ENCODE results near the gene ELOVL3. TPM values are rescaled to one million over a fixed set of nuclear protein-coding genes. Genes with fewer than 3 reads are reported as not detected.

The ELOVL3 gene
- total and polyA plus RNA-seq, 2 of the 13 experiments (the other 11 are each of a cell fraction or from before 2014, with no cell fraction given), result 0.58 to 0.69 TPM

- TF ChIP-seq AHDC1 (CRISPR knock-in tag; IDR thresholded peaks at IDR 0.05; ENCODE audit: borderline replicate concordance), result no peak
- TF ChIP-seq KDM5B (CRISPR knock-in tag; IDR thresholded peaks at IDR 0.05; ENCODE audit: borderline replicate concordance), result peak; percentile 39; the same call in 1 of the 2 replicates
- TF ChIP-seq SP2 (CRISPR knock-in tag; IDR thresholded peaks at IDR 0.05), result peak; percentile 95
- peak; percentile 40; the same call in 1 of the 2 replicates for TF ChIP-seq SALL2 (CRISPR knock-in tag; IDR thresholded peaks at IDR 0.05)
- TF ChIP-seq ZFAT (CRISPR knock-in tag; conservative IDR thresholded peaks at IDR 0.05), result no peak
- TF ChIP-seq ZBTB3 (CRISPR knock-in tag; IDR thresholded peaks at IDR 0.05; ENCODE audit: borderline replicate concordance, low read depth), result no peak
- TF ChIP-seq ZNF670 (CRISPR knock-in tag; IDR thresholded peaks at IDR 0.05; ENCODE audit: borderline replicate concordance), result no peak
- TF ChIP-seq ZNF878 (CRISPR knock-in tag; IDR thresholded peaks at IDR 0.05), result no peak
- TF ChIP-seq MAFG (CRISPR knock-in tag; IDR thresholded peaks at IDR 0.05), result no peak
- no peak for TF ChIP-seq NR1H2 (CRISPR knock-in tag; IDR thresholded peaks at IDR 0.05; ENCODE audit: borderline replicate concordance, low read depth)
- no peak for TF ChIP-seq ZNF282 (IDR thresholded peaks at IDR 0.05; ENCODE audit: partially characterized antibody)
- TF ChIP-seq ZNF773 (CRISPR knock-in tag; IDR thresholded peaks at IDR 0.05; ENCODE audit: borderline replicate concordance), result peak; percentile 63; the same call in 1 of the 2 replicates
- no peak for TF ChIP-seq MLX (CRISPR knock-in tag; IDR thresholded peaks at IDR 0.05)
- TF ChIP-seq MAFF (IDR thresholded peaks at IDR 0.05; ENCODE audit: low read depth, low read length), result no peak
- peak; percentile 66; the same call in 1 of the 2 replicates for TF ChIP-seq EED (CRISPR knock-in tag; IDR thresholded peaks at IDR 0.05)
- TF ChIP-seq AKAP8 (CRISPR knock-in tag; IDR thresholded peaks at IDR 0.05), result no peak
- TF ChIP-seq ZBTB7A (CRISPR knock-in tag; IDR thresholded peaks at IDR 0.05), result peak; percentile 59; the same call in 1 of the 2 replicates
- TF ChIP-seq MAF1 (CRISPR knock-in tag; IDR thresholded peaks at IDR 0.05; ENCODE audit: borderline replicate concordance), result no peak
- TF ChIP-seq TCF7 (IDR thresholded peaks at IDR 0.05; ENCODE audit: low read depth), result no peak
- TF ChIP-seq ZNF749 (CRISPR knock-in tag; IDR thresholded peaks at IDR 0.05; ENCODE audit: borderline replicate concordance), result no peak
- peak; percentile 72; the same call in 1 of the 2 replicates for TF ChIP-seq ZNF160 (CRISPR knock-in tag; IDR thresholded peaks at IDR 0.05)
- TF ChIP-seq WIZ (CRISPR knock-in tag; IDR thresholded peaks at IDR 0.05), result no peak
- TF ChIP-seq ZBTB8A (CRISPR knock-in tag; IDR thresholded peaks at IDR 0.05; ENCODE audit: borderline replicate concordance, low read depth), result no peak
- no peak for TF ChIP-seq ZNF33B (CRISPR knock-in tag; IDR thresholded peaks at IDR 0.05)
- TF ChIP-seq RORA (CRISPR knock-in tag; IDR thresholded peaks at IDR 0.05), result 0 out of 2 replicates have a peak, but pooled peaks have one; percentile 52
Observed at GRCh38 chr10:102245082-102245931, 19.2 kb downstream of the ELOVL3 start, which contains the start of gene GBF1 (continued).

All from HepG2 (cell line).